PC-9 (cell line): ENCODE results near the gene USP24.

ENCODE experiments used
- CTCF ChIP-seq: fragments of 200-600 bp; sonication (generic); conservative IDR thresholded peaks from 2 replicates; pipeline ENCODE4 v1.6.1; 2017; ENCODE audit warnings: mixed run types, antibody characterized with exemption, mild to moderate bottlenecking, moderate library complexity
- EZH2 ChIP-seq: fragments of 200-600 bp; sonication (generic); IDR thresholded peaks from 2 replicates; pipeline ENCODE4 v1.8.0; 2017; ENCODE audit warnings: antibody characterized with exemption, low read depth

GRCh38 chr1:55172687-55173086 is 42.5 kb downstream of the USP24 start:
- TF ChIP-seq CTCF (no peak), EZH2 (no peak)
